Chondrocyte (in vitro differentiated cells): ENCODE data around the gene AGXT. TPM values are rescaled to one million over a fixed set of nuclear protein-coding genes. Genes with fewer than 3 reads are reported as not detected.

ENCODE experiments used
- DNase-seq: peaks from one replicate; pipeline ENCODE4 v3.0.0; 2021; ENCODE audit warnings: mixed read lengths, low spot score
- H3K27ac Mint-ChIP-seq: one replicate; pipeline ENCODE4 v1.8.0; 2021; ENCODE audit warnings: mild to moderate bottlenecking, moderate library complexity, mixed read lengths; ENCODE audit not compliant: unreplicated experiment
- H3K27me3 Mint-ChIP-seq: 2 replicates; pipeline ENCODE4 v1.8.0; 2021; ENCODE audit warnings: low read depth, mixed read lengths
- H3K36me3 Mint-ChIP-seq: 2 replicates; pipeline ENCODE4 v1.8.0; 2021; ENCODE audit warnings: low read depth, mixed read lengths
- H3K4me1 Mint-ChIP-seq: 2 replicates; pipeline ENCODE4 v1.8.0; 2021; ENCODE audit warnings: low read depth, mild to moderate bottlenecking, mixed read lengths
- H3K4me3 Mint-ChIP-seq: one replicate; pipeline ENCODE4 v1.8.0; 2021; ENCODE audit warnings: mild to moderate bottlenecking, moderate library complexity, mixed read lengths; ENCODE audit not compliant: unreplicated experiment
- H3K9me3 Mint-ChIP-seq: 2 replicates; pipeline ENCODE4 v1.8.0; 2021; ENCODE audit warnings: low read depth, mixed read lengths
- CTCF ChIP-seq: fragments of 200-600 bp; sonication (generic); IDR thresholded peaks from 2 replicates; pipeline ENCODE4 v1.5.0; 2021; ENCODE audit warnings: antibody characterized with exemption, mild to moderate bottlenecking, moderate library complexity
- total RNA-seq: library from RNA; stranded (reverse); gene quantifications from 3 replicates; pipeline ENCODE4 v1.2.1, GENCODE V29; 2021

AGXT gene
- total RNA-seq, 1 donor from 2014 or later, result not detected

- Mint-ChIP-seq H3K27ac (no peak overlapping the region), H3K36me3 (no peaks in the 10 kb centered on the region), H3K27me3 (peaks cover 28% of the 10 kb centered on the region), H3K4me3 (no peak overlapping the region), H3K9me3 (no peaks in the 10 kb centered on the region), H3K4me1 (peaks cover 10% of the 10 kb centered on the region)
- TF ChIP-seq CTCF, result no peak
- no peak for DNase-seq
Measured at GRCh38 chr2:240909216-240909974, 40.8 kb downstream of the AGXT start.

- Mint-ChIP-seq H3K27me3 (peaks cover 19% of the 10 kb centered on the region), H3K36me3 (no peaks in the 10 kb centered on the region)
- no peak for DNase-seq
Measured at GRCh38 chr2:240911641-240912265, 43.1 kb downstream of the AGXT start.

GRCh38 chr2:240912878-240913809, 44.5 kb downstream of the AGXT start:
- no peak for TF ChIP-seq CTCF
- H3K9me3 Mint-ChIP-seq, result no peaks in the 10 kb centered on the region
- no peak for DNase-seq
- H3K27me3 Mint-ChIP-seq, result peaks cover 12% of the 10 kb centered on the region
- no peak overlapping the region for H3K27ac Mint-ChIP-seq
- H3K4me1 Mint-ChIP-seq, result peaks cover 10% of the 10 kb centered on the region
- no peaks in the 10 kb centered on the region for H3K36me3 Mint-ChIP-seq
- H3K4me3 Mint-ChIP-seq, result no peak overlapping the region

More at GRCh38 chr2:240911641-240912265, 43.1 kb downstream of the AGXT start:
- Mint-ChIP-seq H3K9me3 (no peaks in the 10 kb centered on the region), H3K4me1 (peaks cover 10% of the 10 kb centered on the region), H3K4me3 (no peak overlapping the region), H3K27ac (no peak overlapping the region)
- no peak for TF ChIP-seq CTCF

- Mint-ChIP-seq H3K27ac (no peak overlapping the region), H3K4me1 (peaks cover 10% of the 10 kb centered on the region), H3K4me3 (no peak overlapping the region), H3K27me3 (peaks cover 12% of the 10 kb centered on the region), H3K9me3 (no peaks in the 10 kb centered on the region), H3K36me3 (no peaks in the 10 kb centered on the region)
- TF ChIP-seq CTCF, result peak; percentile 98
- no peak for DNase-seq
Measured at GRCh38 chr2:240913810-240914644, 45.4 kb downstream of the AGXT start.
